CMK (cell line): ENCODE results near the gene TIMP2.
"Not testable (repeated sequence)": the region's sequence is repeated elsewhere in the genome, so short reads cannot be mapped to it uniquely, and the experiment has no call there.

Source experiments
- DNase-seq: peaks from one replicate; pipeline ENCODE4 v3.0.0-alpha.2; 2010; ENCODE audit warnings: low read depth

TIMP2 gene

DNA sequence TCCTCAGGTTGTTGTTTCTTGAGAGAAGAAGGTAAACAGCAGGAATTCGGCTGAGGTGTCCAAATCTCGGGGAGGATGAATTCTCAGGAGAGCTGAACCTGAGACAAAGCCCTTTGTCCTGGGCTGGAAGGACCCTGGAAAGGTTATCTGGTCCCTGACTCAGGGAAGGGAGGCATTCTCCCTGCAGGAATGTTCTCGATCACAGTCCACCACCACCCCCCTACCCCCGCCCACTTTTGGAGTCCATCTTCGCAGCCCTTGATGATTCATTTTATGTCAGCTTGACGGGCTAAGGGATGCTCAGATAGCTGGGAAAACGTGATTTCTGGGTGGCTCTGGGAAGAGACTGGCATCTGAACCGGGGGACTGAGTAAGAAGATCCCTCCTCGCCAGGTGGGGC lies 20.8 kb downstream of the TIMP2 start:
- no peak for DNase-seq

DNA sequence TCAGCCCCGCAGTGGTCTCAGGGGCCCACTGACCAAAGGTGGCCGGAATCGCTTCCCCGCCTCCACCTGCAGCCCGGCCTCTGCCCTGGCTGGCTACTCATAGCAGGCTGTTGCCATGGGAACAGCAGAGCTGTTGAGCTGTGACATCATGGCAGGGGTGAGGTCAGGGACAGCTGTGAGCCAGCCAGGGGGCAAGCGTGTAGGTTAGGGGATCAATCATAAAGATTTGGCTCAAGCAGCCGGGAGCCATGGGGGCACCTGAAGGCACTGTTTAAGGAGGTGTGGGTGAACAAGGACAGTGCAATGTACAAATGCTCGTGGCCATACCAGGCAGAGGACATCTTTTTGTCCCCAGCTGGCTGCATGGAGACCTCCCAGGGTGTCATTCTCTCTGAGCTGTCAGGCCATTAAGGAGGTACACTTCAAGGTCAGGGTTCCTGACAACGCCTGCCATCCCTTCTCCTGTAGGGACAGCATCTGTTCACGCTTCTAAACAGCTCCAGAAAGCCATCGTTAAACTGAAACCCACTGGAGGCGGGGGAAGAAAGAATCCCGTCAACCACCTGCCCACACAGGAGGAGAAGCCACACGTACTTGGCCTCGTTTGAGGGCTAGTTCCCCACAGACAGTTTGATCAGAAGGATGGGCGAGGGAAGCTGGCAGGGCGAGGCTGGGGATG lies 21.9 kb downstream of the TIMP2 start, which contains the start of gene CEP295NL:
CEP295NL (minus strand) TSS at position 101 of the 679 bp plus-strand sequence. CDS start 1,373 bp downstream, outside the sequence.
- DNase-seq: no peak

DNA sequence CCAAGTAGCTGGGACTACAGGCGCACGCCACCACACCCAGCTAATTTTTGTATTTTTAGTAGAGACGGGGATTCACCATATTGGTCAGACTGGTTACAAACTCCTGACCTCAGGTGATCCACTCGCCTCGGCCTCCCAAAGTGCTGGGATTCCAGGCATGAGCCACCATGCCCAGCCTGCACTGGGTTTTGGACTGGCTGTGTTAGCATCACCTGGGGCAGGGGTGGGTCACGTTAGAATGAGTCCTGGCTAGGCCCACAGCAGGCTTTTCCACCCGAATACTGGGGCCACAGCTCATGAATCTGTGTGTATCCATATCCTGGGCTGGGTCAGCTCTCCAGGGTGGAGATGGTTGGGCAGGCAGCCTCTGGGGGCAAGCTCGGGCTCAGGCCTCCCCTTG lies 23.0 kb downstream of the TIMP2 start:
- DNase-seq: not testable (repeated sequence)

DNA sequence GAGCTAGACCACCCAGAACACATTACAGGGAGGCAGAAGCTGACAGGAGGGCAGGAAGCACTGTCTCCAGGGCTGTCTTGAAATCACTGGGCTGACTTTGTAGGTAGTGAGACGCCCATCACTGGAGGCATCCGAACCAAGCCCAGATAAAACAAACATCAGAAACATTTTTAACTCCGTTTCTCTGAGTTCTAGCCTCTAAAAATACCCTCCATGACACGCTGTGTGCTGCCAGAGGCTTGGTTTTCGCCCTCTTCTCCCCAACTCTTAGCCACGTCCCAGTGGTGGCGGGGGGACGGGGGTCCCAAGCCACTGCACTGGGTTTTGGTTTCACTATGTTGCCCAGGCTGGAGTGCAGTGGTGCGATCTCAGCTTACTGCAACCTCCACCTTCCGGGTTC lies 23.4 kb downstream of the TIMP2 start:
- no peak for DNase-seq

DNA sequence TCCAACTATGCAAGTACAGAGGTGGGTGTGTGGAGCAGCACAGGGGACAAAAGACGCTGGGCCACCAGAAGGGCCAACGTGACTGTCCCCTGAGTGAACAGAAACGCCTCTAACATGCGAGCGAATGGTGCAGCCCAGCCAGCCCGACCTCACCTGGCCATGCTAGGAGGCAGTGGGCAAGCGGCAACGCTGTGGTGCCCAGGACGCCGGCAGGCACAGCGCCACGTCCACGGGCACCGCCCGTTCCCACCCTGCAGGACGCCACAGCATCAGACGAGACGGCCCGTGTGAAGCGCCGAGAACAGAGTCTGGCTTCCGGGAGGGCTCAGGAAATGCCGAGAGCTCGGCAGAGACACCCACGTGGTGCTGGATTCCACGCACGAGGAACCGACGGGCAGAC lies 24.4 kb downstream of the TIMP2 start:
- no peak for DNase-seq

DNA sequence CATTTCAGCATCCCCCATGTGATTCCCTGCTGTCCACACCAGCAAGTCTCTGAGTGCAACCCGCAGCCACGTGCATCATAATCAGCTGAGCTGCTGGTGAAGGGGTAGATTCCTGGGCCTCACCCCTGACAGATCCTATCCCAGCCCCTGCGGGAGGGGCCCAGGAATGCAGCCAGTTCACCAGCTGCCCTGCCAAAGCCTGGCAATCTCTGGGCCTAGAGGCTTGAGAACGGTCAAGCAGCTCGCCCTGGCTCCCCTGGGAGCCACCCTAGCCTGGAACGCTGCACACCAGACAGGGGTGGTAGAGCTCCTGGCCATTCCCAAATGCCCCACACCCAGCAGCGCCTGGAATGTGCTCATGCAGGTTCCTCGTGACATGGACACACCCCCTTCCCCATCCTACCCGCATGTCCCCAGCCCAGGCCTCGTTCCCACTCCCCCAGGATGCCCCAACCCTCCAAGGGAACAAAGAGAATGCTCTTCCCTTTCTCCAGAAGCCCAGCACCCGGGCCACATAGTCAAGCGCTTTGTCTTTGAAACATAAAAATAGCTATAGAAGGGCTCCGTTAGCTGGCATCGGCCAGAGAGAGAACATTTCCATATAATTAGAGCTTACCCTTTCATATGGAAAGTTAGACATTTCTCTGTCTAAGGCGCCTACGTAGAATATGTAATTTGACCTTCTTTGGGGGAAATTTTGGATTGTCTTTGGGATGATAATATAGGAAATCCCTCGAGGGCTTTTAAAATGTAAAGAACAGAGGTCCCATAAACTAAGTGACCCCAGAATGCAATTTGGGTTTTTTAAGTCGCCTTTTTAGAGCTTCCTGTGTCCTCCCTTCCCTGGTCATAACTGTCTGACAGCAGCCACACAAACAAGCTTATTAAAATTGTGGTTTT lies 25.6 kb downstream of the TIMP2 start:
- DNase-seq: no peak

DNA sequence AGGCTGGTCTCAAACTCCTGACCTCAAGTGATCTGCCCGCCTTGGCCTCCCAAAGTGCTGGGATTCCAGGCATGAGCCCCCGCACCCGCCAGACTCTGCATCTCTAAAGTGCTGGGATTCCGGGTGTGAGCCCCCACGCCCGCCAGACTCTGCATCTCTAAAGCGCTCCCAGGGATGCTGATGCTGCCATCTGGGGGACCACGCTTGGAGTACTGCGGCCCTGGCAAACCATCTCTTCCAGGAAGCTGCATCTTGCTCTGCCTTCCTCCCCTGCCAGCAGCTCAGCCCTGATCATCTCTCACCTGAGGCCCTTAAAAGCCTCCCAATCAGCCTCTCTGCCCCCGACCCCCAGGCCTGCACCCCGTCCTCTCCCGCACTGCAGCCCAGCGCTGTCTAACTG lies 26.2 kb downstream of the TIMP2 start:
- DNase-seq: no peak

DNA sequence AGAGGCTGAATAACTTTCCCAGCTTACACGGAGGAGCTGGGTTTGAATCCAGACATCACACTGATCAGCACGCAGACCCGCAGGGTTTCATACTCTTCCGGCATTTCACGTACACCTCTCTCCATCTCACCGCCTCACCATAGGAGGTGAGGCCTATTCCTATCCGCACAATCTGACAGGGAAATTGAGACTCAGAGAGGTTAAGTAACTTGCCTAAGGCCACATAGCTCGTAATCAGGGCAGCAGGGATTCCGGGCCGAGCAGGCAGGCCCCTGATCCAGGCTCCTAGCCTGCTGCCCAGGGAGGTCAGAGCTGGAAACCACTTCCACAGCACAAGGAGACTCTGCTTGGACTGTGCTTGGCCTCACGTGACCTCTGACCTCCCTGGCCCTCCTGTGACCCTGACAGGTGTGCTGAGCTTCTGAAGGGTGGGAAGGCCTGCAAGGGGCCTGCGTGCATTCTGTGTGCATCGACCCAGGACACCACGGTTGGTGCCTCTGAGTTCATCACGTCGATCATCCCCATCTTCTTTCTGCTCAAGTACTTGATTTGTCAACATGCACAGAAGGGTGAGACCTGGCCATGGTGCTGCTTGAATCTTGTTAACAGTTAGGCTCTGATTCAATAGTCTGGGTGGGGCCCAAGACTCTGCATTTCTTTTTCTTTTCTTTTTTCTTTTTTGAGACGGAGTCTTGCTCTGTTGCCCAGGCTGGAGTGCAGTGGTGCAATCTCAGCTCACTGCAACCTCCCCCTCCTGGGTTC lies 26.9 kb downstream of the TIMP2 start:
- no peak for DNase-seq

DNA sequence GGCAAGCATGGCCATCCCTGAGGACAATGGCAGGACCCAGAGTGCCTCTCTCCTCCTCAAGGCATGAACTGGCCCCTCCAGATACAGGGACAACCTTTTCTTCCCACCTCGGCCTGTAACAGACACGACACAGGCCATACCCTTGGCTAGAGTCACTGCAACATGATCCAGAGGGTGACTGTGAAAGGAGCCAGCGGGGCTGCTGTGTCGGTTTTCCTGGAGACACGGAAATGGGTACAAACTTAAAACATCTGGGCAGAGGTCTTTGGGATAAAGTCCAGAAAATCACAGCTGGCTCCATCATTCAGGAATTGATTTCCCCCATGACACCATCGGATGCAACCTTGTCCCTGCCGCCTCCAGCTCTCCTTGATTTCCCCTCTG lies 27.5 kb downstream of the TIMP2 start:
- no peak for DNase-seq

DNA sequence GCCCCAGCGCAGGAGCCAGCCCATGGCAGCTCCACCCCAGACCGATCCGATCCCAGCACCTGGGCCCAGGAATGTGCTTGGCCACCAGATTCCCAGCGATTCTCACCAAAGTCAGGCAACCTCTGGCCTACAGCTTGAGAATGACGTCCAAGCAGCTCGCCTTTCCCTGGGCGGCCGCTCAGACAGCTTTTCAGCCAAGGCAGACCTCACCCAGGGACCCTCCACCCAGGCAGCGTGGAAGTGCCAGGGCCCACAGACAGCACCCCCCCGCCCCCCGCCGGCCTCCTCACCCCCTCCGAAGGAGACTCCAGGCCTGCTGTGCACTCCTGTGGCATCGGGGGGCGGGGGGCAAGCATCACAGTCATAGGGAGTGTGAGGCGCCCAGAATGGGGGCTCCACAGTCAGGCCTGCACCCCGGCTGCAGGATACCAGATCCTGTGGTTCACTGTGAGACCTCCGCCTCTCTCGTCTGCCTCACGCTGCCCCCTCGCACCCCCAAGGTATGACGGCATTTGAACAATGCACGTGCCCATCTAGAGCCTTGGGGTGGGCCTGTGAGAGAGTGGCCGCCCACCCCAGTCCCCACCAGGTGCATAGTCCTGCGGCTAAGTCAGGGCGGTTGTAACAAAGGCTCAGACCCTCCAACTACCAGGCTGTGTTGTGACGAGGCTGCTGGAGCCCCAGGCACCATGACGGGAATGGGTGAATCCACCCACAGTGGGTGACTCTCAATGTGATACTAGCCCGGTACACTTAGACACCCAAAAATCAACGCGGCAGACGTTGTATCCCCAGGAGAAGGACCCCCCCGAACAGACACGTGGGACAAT lies 28.1 kb downstream of the TIMP2 start:
- DNase-seq: no peak

DNA sequence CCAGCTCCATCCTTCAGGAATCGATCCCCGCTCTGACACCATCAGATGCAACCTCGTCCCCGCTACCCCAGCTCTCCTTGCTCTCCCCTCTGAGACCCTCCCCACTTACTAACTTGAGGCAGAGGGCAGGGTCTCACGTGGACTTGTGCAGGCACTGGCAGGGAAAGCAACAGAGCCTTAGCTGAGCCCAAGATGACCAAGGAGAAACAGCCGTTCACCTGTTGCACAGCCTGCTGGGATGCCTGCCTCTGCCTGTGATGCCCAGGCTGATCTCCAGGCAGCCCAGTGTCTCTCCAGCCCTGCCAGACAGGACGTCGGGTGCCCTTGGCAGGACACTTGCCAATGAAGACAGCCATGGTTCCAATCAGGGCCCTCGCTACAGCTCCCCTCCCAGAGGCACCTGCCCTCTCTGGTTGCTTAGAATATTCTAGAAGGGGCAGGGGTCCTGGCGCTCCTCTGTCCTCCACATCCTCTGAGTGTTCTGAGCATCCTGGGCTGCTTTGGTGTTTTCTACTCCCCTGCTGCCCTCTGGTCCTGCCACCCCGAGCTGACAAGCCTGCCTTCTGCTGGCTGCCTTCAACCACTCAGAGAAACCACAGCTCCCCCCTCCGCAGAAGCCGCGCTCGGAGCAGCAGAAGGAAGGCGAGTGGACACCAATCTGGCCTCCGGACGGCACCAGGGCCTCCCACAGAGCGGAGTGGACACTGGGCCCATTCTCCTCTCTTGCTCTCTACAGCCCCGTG lies 28.9 kb downstream of the TIMP2 start:
- DNase-seq: no peak

DNA sequence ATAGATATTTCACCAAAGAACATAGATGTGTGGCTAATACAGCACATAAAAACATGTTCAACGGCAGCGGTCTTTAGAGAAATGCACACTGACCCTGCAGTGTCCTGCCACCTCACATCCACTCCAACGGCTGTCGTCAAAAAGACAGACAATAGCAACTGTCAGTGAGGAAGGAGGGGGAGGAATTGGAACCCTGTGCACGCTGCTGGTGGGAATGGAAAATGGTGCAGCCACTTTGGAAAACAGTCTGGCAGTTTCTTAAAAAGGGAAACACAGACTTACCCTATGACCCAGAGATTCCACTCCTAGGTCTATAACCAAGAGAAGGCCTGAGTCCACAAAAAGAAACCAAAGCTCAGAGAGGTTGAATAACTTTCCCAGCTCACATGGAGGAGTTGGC lies 29.9 kb downstream of the TIMP2 start:
- no peak for DNase-seq

DNA sequence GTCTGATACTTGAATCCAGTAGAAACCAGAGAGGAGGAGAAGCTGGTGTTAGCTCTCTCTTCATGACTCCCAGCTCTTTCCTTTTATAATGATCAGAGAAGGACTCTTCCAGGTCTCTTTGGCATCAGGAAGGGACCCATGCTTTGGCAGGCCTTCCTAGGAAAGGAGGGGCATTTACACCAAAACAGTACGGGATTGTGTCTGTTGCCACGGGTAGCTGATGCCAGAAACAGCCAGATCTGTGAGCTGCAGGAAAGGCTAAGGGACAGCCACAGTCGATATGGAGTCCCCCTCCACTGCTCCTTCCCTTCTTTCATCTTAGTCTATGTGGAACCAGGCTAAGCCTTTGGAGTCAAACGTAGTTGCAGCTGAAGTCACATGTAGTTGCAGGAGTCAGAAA lies 31.5 kb downstream of the TIMP2 start:
- no peak for DNase-seq

DNA sequence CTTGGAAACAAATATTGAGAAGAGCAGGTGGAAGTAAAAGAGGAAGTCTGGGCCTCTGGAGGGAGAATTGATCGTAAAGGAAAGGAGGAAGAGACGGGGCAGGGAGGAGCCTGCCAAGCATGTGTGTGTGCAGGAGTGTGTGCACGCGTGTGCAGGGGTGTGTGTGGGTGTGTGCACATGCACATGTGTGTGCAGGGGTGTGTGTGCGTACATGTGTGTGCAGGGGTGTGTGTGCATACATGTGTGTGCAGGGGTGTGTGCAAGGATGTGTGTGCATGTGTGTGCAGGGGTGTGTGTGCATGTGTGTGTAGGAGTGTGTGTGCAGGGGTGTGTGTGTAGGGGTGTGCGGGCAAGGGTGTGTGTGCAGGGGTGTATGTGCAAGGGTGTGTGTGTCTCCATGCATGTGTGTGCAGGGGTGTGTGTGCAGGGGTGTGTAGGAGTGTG lies 32.2 kb downstream of the TIMP2 start:
- DNase-seq: no peak

DNA sequence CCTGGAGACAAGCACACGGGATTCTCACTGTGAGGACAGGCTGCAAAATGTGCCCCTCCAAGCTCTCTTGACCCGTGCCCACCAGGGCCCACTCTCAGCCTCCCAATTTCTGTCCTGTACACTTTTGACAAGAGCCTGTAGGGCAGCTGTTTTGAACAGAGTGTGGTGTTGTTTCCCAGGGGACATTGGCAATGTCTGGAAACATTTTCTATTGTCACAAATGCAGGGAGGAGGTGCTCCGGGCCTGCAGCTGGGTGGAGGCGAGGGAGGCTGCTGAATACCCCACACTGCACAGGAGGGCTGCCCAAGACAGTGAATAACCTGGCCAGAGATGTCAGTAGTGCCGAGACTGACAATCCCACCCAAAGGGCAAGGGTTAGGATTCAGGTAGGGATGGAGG lies 32.7 kb downstream of the TIMP2 start:
- DNase-seq: no peak

DNA sequence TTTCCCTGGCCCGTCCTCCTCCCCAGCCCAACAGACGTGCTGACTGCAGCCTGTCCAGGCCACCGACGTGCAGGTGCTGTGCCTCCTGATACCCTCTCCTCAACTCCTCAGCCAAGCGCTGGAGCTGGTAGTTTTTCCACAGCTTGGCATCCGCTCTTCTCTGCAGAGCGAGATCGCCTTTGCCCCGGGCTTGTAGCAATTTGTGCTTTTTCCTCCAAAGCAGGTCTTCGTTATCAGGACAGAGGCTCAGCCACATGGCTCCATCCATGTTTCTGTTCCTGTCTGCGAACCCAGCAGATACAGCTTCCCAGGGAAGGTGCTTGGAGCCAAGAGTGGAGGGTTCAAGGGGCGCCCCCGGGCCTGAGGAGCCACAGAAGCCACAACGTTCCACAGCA lies 33.1 kb downstream of the TIMP2 start:
- DNase-seq: no peak

DNA sequence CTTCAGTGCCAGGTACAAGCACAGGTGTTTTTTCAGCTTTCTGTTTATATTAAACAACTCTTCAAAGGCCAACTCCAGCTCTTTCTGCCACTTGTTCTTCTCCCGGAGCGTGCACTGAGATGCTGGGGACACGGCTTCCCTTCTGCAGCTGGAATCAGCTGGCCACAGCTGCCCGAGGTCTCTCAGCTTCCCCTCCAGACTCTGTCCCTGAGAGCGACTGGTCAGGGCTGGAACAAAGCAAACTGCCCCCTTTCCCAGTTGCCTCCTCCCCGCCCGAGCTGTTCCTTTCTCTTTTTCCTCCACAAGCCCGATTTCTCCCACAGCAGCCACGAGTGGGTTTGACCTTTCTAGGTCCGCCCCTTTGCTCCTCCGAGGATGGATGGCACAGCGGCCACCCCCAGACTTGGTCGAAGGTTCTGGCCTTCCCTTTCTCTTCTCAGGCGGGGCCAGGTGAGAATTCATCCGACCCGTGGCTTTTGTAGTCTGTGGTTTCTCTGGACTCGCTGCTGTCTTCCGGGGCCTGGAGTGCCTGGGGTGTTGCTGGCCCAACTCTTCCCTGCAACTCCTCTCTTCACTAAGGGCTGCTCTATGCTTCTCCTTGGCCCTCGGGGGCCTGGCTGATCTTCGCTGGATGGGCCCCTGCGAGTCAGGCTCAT lies 33.7 kb downstream of the TIMP2 start:
- DNase-seq: no peak

DNA sequence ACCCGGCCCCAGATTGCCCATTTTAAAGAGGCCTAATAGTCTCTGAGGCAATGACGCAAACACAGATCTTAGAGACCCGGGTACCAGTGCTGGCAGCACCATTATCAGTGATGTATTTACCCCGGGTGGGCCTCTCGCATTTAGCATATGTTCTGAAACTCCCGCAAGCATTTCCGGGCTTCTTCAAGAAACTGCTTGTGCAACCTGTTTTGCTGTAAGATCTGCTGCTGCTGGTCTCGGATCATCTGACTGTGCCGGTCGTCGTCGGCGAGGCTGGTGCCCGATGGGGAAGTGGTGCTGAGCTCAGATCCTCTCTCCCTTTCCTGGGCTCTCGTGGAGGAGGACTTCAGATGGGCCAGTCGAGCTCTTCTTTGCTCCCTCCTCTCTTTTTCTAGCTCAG lies 34.7 kb downstream of the TIMP2 start:
- no peak for DNase-seq

DNA sequence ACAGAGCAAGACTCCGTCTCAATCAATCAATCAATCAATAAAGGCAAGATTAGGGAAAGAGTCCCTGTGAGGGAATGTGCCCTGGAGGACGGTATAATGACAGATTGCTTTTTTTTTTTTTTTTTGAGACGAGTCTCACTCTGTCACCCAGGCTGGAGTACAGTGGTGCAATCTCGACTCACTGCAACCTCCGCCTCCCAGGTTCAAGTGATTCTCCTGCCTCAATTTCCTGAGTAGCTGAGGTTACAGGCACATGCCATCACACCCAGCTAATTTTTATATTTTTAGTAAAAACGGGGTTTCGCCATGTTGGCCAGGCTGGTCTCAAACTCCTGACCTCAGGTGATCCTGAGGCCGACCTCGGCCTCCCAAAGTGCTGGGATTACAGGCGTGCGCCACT lies 35.1 kb downstream of the TIMP2 start:
- not testable (repeated sequence) for DNase-seq

DNA sequence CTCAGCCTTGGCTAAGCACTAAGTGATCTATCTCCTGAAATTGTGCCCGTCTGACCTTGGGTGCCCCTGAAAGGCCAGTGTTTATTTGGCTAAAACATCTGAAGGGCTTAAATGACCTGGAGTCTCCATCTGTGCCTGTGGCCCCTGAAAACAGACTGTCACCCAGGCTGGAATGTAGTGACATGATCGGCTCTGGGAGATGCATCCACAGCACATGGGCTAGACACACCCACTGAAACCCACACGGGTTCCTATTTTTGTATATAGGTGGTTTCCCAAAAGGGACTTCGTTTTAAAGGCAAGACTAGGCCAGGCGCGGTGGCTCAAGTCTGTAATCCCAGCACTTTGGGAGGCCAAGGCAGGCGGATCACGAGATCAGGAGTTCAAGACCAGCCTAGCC lies 35.7 kb downstream of the TIMP2 start:
- no peak for DNase-seq
